HS-27A (cell line): Measurements from ENCODE around the gene PSMC5.

Source experiments
- DNase-seq: peaks from one replicate; pipeline ENCODE4 v3.0.0-alpha.2; 2012; ENCODE audit warnings: low read depth, missing footprints

Gene PSMC5

DNA sequence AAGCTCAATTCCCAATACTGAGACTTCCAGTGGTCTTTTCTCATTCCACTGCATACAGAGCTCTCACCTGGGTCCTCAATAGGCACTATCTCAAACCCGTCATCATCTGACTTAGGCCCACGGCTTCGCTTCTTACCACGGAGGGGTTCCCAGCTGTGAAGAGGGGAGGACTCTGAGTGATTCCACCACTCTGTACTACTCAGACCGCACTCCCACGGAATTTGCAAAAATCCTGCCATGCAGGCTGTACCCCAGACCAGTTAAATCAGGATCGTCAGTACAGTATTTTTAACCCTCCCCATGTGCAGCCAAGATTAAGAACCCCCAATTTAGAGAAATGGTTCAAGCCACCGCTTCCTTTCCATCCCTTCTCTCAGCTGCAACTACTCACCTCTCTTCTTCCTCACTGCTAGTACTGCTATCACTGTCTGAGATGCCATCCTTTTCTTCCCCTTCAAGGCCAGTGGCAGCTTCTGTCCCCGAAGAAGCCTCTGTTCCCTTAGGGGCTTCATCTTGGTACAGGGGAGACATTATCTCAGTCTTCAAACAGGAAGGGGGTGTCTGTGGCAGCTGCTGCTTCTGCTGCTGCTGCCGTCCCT lies 6.2 kb upstream of the PSMC5 start:
- no peak for DNase-seq

DNA sequence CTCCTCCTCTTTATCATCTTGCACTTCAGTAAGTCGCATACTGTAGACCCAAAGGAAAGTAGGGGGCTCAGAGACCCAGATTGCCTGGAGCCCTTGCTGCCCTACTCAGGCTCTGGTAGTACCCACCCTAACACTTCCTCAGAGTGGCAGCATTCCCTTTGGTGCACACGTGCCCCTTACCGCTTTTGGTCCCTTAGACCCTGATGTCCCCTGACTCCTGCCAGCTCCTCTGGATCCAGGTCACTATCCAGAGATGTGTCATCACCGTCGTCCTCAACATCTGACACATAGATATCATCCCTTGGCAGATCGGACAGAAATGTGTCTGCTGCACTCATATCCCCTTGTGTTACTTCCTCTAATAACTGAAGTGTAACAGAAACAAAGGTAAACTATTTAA lies 5.4 kb upstream of the PSMC5 start:
- DNase-seq: no peak

DNA sequence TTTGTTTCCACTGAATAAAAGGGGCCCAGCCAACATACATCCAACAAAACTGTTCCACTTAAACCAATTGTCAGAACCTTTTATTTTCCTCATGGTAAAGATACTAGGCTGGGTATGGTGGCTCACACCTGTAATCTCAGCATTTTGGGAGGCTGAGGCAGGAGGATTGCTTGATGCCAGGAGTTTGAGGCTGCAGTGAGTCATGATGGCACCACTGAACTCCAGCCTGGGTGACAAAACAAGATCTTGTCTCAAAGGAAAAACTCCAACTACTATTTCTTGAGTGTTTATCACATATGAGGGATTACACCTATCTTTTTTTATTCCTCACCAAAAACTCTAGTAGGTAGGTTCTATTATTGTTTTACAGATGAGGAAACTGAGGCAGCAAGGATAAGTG lies 4.7 kb upstream of the PSMC5 start:
- no peak for DNase-seq

DNA sequence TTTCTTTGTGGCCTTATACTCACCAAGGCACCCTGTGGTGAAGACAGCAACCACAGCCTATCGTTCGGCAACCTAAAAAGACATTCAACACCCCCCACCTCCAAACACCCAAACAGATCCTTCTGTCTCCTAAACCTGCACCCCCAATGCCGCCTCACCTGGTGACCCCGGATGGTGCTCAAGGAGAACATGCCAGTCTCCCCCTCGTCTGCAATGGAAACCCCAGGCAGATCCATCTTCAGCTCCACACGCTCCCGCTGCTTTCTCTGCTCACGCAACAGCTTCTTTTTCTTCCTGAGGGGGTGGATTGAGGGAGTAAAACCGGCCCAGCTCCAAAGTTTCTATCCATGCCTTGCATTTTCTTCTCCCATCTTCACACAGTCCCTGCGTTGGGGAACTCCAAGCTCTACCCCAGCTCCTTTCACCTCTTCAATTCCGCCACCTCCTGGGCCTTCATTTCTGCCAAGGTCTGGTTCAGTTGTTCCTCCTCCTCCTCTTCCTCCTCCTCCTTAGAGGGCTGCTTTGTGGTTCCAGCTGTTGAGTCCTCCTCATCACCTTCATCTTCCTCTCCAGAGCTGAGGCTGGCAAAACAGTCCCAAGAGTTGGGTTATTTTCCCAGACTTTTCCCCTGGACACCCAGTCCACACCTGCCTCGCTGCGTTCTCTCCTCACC lies 3.4 kb upstream of the PSMC5 start:
- no peak for DNase-seq

DNA sequence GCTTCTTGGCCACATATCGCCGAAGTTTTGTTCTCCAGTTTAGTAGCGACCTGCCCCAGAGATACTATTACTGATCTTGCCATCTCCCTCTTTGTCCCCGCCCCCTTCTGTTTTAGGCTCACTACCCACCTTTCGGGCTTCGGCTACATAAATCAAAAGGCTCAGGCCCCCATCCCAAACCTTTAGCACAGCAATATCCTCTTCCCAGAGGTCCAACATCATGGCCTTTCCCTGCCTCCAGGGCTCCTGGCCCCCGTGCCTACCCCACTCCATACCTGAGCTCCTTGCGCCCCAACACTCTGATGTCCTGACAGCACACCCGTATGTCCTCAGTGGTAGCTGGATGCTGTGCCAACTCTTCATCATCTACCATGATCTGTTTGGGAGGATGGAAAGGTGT lies 2.9 kb upstream of the PSMC5 start:
- no peak for DNase-seq

DNA sequence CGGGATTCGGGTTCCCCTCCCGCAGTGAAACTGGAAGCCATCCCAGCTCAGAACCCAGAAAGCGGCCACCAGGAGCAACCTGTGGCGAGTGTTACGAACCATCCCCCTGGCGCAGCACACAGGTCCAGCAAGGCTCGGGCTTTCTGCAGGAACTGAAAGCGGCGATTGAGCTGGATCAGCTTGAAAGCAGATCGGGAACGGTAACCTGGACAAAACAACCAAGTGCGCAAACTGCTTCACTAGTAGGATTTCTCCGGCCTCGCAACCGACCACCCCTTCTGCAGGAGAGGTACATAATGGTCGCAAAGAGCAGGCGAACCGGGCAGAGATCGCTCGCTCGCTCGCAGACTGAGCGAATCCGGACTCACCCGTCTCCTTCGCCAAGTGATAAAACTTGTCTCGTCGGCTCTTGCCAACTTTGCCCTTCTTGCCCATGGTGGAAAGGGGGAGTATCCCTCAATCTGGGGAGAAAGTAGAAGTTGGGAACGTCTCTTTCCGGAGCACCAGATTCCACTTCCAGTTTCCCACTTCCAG lies 696 bp upstream of the PSMC5 start:
- DNase-seq: no peak

DNA sequence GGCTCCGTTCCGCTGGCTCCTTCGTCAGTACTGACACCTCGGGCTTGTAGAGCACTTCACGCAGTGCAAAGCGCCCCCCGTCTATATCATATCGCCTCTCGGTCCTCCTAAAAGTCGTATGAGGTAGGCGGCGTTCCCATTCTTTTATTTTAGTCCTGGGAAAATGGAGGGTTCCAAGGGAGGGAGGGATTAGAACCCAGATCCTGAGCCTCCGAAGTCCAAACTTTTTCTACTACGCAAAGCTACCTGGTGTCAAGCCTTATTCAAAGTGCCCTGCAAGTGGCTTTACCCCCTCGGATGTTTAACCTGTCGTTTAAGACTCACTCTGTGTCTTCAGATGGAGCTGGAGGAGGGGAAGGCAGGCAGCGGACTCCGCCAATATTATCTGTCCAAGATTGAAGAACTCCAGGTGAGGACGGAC lies 580 bp downstream of the PSMC5 start:
- no peak for DNase-seq

DNA sequence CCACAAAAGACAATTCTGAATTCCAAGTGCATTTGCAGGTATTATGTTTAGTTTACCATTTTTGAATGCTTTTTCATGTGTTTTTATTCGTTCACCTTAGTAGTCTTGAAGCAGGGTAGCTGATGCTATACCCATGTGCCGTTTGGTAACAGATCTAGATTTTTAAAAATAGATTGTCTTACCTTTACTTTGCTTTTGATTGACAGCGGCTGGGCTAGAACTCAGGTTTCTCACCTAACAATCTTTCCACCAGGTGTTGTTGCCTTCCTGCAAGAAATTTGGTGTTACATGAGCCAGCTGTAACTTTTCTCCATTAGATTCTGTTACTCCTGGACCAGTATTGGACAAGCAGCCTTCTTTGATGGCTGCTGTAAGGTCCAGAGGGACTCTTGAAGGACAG lies 1.7 kb downstream of the PSMC5 start:
- no peak for DNase-seq

DNA sequence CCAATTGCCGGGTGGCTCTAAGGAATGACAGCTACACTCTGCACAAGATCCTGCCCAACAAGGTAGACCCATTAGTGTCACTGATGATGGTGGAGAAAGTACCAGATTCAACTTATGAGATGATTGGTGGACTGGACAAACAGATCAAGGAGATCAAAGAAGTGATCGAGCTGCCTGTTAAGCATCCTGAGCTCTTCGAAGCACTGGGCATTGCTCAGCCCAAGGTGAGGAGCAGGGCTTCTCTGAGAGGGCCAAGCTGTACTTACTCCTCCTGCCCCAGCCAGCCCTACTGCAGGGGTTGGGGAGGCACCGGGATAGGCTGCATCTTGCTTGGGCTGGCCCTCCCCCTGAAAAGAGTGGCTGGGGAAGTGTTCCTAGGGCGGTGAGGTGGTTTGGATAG lies 3.0 kb downstream of the PSMC5 start:
- DNase-seq: no peak

DNA sequence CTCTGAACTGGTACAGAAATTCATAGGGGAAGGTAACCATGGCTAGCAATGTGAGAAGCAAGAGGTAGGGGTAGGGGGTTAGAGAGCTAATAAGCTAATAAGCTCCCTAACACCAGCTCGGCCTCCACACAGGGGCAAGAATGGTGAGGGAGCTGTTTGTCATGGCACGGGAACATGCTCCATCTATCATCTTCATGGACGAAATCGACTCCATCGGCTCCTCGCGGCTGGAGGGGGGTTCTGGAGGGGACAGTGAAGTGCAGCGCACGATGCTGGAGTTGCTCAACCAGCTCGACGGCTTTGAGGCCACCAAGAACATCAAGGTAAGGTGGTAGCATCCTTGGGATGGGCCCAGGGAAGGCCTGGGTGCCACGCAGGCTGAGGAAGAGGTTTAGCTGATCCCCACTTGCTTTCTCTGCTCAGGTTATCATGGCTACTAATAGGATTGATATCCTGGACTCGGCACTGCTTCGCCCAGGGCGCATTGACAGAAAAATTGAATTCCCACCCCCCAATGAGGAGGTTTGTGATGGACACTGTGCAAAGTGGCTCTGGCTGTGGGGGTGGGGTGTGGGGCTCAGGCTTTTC lies 3.8 kb downstream of the PSMC5 start:
- no peak for DNase-seq

DNA sequence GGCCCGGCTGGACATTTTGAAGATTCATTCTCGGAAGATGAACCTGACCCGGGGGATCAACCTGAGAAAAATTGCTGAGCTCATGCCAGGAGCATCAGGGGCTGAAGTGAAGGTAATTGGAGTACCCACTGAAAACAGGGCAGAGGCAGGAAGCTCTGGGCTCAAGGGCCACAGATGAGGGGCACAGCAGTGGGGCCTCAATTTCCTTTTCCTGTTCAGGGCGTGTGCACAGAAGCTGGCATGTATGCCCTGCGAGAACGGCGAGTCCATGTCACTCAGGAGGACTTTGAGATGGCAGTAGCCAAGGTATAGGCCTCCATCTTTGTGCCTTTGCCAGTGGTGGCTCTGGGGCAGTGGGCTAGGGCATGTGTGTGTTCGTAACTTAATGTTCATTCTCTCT lies 4.3 kb downstream of the PSMC5 start:
- no peak for DNase-seq

DNA sequence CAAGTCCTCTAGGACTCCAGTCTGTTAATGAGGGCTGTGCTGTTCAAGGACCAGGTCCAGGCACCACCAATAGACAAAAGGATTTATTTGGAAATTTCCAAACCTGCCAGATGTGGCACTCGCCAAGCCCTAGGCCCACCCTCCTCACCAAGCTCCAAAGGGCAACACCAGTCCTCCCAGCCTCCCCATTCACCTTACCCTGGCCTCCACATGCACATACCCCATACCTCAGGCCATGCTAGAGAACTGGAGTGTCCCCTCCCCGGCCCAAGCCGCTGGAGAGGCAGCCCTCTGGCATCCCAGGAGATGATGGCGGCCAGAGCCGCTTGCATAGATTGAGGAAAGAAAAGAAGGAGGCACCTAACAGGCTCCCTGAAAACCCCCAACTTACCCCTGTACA lies 4.8 kb downstream of the PSMC5 start:
- no peak for DNase-seq

DNA sequence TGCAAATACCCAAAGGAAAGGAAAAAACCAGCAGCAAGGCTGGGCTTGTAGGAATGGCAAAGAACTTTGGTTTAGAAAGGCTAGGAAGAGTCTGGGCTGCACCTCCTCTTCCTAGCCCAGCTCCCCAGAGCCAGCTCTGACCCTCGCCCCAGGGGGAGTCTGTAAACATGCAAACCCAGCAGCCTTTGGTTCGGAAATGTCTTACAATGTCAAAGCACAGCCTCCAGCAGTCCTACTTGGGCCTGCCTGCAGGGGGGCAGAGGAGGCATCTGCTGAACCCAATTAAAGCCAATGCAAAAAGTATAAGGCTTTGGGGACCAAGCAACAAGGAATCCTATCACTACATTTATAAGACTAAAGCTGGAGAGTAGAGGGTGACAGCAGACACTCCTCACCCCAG lies 5.2 kb downstream of the PSMC5 start:
- DNase-seq: no peak

DNA sequence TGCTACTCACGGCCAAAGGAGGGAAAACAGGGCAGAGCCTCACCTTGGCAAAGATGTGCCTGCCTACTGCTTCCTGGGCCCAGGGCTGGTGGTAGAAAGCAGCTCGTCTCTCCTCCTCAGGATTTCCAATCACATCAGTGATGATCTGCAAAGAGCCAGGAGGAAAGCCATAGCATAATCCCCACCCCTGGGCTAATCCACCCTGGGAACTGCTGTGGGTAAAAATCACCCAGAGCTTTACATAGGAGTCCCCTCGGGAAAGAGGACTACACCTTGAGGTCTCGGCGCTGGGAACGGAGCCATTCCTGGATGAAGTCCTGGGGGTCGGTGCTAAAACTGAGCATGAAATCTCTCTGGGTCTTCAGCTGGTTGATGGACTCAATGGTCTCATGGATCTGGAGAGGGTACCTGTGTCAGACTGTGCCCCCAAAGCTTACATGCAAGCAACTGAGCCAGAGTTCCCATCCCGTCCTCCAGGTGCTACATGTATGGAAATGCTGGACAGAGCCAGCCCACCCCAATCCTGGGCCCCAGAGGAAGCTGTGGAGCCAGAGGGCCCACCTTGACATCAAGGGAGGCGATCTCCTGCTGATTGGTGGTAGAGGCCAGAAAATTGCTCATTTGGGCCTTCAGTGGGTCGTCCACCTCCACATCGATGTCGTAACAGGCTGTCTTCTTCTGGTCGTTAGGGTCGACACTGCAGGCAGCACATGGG lies 6.0 kb downstream of the PSMC5 start:
- no peak for DNase-seq

DNA sequence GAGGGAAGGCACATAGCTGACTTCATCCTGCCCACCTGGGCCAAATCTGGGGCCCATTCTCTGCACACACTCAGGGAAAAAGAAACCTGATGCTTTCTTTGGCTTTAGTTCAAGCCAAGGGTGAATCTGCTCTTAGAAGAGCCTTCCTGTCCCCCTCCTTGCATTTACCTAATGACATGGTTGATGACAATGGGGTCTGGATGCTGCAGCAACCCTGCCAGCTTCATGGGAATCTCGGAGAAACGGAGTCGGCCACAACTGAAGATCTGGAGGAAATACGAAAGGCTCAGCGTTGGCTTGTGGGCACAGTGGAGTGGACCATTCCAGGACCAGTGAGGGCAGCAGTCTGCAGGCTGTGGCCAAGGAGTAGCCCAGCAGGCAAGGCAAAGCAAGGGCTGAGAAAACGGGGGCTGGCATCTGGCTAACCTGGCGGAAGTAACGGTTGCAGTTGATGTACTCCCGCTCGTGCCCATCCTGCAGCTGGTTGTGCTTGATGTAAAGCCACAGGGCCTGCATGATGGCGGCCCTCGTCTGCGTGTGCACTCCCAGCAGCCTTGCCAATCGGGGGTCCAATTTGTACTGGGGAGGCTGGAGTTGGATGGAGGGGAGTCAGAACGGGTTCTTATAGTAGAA lies 6.6 kb downstream of the PSMC5 start:
- no peak for DNase-seq

DNA sequence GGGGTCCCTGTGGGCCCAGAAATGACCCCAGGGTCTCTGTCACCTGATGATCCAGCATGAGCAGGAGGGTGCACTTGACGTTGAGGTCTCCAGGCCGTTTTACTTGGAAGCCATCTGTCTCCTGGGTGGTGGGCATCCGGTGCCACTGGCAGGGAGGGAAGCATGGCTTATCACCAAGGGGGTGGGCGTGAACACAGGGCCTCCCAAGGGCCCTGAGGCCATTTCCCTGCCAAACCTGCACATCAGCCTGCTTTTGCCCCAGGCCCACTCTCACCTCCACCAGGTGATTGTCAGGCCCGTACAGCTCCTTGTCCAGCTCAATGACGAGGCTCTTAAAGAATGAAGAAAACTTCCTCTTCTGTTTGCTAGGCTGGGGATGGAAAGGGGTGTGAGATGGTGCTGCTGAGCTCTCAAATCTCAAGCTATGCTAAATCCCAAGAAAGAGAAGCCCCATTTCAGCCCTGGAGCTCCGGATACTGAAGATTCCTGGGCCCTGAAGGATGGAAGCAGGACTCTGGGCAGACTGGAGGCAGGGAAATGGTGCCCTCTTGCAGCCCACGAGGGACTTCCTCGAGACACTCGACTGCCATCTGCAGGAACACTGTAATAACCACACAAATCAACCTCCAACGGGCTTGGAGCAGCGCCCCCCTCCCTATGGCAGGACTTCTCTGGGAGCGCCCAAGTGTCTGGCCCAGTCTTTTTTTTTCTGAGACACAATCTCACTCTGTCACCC lies 7.4 kb downstream of the PSMC5 start:
- DNase-seq: no peak

DNA sequence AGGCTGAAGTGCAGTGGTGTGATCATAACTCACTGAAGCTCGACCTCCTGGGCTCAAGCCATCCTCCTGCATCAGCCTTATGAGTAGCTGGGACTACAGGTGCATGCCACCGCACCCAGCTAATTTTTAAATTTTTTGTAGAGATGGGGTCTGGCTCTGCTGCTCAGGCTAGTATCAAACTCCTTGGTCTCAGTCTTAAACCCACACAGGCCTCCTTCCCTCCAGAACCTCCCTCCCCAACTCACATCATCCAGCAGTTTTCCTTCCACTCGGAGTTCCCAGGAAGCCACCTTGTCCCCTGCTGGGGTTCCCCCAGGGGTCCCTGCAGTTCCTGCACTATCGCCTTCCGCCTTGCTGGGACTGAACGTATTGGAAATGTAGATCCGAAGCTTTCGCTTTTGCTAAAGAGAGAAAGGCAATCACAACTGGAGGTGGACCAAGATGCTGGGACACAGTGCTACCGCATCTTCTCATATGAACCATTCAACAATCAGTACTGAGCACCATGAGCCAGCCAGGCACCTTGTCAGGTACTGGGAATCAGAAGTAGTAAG lies 8.0 kb downstream of the PSMC5 start:
- no peak for DNase-seq

DNA sequence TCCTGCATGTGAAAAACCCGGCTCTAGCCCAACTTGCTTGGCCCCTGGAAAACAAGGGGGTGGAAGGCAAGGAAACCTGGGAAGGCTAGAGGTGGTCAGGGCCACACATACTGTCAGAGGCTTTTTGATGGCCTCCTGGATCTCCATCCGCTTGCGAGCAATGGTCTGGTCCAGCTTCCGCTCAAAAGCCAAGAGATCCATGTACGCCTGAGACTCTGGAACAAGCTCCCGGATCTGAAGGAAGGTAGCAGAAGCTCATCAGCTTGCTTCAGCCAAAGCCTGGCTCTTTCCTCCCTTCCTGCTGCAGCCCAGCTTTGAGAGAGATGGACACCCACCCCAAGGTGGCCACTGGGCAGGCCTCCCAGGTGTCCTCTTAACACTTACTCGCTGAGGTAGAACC lies 9.6 kb downstream of the PSMC5 start:
- no peak for DNase-seq

DNA sequence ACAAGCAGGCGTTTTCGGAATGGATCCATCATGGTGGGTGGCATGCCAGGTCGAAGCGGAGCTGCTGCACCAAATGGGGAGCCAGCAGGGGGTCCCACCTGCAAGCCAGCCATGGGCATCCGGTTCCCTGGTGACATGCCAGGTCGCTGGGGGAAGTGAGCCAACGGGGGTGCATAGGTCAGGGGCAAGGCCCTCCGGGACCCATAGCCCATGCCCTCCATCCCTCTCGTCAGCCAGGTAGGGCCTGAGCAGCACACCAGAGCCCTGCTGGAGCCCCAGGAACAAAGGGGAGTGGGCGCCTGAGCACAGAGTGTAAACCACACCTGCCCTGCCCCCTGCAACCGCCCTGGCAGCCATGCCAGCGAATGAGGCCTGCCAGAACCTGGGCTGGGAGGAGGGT lies 10.2 kb downstream of the PSMC5 start:
- no peak for DNase-seq

DNA sequence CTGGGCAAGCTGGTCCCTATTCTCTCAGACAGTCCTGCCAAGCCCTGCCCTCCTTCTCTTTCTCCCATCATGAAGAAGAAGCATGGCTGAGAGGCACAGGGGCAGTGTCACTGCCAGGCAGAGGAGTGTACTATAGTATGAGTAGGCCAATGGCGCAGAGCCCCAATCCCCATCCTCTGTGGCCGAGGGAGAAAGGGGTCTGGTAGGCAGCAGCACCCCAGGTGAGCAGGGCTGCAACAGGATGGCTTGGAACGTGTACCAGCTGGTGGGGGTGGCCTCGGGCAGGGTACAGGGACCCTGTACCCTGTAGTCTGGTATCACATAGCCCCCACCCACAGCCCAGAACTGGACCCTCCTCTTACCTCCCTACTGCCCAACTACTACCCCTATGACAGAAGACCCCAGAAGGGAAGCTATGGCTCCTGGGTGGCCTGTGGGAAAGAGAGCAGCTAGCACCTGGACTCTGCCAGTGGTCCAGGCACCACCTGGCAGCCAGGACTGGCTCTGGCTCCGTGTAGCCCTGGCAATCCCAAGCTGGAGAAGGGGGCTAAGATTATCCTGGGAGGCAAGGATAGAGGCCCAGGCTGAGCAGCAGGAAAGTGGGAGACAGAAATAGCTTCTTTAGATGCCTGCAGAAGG lies 10.8 kb downstream of the PSMC5 start:
- no peak for DNase-seq

DNA sequence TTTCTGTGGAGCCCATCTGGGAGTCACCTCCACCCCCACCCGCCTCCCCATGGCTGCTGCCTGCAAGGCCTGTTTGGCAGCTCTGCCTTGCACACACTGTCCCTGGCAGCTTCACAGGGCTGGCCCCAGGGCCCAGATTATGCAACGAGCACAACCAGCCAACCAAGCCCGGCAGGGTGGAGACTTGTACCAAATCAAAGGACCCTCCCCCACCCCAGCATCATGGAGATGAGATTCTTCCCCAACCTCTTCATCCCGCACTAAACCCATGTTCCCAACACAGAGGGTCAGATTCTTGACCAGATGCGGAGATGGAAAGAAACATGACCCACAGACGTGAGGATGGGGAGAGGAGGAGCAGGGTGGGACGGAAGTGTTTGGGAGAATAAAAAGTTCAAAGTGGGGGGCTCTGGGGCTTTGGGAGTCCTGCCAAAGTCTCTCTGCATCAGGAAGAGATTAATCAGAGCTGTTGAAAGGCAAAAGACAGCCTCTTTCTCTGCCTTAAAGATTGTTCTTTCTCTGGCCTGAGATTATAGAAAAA lies 11.5 kb downstream of the PSMC5 start:
- no peak for DNase-seq
